Measurements from ENCODE around the gene RSPH9.
A peak's percentile ranks its signal among the peaks of the same experiment; 100 is the strongest.

The RSPH9 gene, protein sequence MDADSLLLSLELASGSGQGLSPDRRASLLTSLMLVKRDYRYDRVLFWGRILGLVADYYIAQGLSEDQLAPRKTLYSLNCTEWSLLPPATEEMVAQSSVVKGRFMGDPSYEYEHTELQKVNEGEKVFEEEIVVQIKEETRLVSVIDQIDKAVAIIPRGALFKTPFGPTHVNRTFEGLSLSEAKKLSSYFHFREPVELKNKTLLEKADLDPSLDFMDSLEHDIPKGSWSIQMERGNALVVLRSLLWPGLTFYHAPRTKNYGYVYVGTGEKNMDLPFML

DNA sequence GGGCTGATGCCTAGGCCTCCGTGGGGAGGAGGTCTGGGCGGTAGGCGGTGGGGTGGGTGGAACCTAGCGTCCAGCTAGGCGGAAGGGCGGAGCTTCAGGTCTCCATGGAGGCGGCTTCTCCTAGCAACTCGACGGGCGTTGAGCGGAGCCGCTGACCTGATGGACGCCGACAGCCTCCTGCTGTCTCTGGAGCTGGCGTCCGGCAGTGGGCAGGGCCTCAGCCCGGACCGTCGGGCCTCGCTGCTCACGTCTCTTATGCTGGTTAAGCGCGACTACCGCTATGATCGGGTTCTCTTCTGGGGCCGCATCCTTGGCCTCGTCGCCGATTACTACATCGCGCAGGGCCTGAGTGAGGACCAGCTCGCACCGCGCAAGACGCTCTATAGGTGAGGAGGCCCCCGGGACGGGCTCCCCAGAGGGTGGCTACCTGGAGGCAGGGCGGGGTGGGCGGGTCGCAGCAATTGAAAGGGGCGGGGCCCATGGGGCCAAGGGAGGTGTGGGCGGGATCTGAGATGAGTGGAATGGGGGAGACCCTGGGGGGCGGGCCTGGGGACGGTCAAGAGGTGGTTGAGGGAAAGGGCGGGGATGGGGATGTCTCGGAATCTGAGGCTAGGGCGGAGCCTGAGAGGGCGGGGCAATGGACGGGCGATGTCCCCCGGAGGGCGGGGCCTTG is at the start of gene RSPH9:
Gene RSPH9, plus strand, starts transcription at position 97 of the 673 bp plus-strand sequence. Its CDS starts 63 bp downstream, at position 160.
- DNase-seq (ENCODE audit: low spot score) = peak; percentile 50

DNA sequence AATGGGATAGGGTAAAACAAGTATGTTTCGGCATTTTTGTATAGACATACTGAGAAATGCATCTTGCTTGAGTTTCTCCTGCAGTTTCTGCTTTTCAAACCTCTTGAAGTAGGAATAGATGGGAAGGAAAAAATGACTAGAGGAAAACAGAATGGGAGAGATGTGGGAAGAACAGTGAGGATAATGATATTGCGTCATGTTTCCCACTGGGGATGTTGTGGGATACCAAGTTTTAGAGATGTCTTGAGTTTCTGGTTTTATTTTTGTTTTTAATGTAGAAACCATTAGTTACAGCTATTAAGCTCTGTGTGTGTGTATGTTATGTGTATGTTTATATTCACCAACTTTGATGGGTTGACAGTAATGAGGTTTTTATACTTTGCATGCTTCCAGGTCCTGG is 44.2 kb upstream of the RSPH9 start:
- DNase-seq (ENCODE audit: low spot score) = no peak

DNA sequence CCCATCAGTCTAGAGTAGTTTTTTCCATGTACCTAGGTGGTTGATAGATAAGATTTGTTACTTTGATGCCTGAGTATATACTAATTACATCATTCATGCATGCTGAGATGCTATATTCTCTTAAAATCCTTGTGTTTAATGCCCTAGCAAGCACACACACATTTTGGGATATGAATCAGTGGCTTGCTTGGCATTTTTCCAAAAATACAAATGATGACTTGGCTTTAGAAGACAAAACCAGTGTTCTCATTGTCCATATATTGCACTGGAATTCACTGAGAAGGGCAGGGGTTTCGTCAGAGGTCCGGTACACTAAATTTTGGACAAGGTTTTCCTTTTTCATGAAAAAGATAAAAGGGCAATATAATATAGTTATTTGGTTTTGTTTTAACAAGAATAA is 40.7 kb upstream of the RSPH9 start:
- no peak for DNase-seq (ENCODE audit: low spot score)

DNA sequence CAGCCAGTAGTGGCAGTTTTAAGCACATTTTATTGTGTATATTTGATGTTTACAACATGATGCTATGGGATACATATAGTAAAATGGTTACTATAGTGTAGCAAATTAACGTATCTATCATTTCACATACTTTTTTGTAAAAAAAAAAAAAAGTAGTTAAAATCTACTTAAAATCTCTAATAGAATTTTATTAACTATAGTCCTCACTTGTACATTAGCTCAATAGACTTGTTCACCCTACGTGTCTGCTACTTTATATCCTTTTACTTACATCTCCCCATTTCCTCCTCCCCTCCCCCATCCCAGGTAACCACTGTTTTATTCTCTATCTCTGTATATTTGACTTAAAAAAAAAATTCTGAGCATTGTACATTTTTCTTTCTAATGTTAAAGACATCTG is 38.8 kb upstream of the RSPH9 start:
- DNase-seq (ENCODE audit: low spot score) = no peak

DNA sequence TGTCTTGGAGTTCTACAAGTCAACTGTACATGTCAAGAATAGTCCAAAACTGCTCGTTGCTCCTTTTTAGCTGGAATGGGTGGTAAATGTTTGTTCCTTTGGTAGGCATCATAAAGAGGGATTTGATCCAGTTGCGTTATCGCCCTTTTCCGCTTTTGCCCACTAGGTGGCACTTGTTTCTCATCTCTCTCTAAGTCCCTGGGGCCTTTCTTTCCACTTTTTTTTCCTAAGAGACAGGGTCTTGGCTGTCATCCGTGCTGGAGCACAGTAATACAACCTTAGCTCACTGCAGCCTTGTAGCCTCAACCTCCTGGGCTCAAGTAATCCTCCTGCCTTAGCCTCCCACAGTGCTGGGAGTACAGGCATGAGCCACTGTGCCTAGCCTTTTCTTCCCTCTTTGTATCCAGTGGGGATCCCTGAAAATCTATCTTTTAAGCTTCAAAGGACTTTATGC is 36.5 kb upstream of the RSPH9 start:
- peak; percentile 53 for DNase-seq (ENCODE audit: low spot score)

DNA sequence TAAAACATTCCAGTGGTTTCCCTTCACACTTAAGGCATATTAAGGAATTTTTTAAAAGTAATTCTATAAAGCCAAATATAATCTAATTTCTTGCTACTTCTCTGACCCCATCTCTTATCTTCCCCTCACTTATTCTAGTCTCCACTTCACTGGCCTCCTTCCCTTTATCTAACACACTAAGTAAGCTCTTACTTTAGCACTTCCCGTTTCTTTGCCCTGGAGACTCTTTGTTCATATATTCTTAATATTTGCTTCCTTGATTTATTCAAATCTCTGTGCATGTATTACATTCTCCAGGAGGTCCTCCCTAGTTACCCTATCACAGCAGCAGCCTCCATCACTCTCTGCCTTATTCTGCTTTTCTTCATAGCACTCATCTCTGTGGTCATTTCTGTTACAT is 36.0 kb upstream of the RSPH9 start:
- no peak for DNase-seq (ENCODE audit: low spot score)

DNA sequence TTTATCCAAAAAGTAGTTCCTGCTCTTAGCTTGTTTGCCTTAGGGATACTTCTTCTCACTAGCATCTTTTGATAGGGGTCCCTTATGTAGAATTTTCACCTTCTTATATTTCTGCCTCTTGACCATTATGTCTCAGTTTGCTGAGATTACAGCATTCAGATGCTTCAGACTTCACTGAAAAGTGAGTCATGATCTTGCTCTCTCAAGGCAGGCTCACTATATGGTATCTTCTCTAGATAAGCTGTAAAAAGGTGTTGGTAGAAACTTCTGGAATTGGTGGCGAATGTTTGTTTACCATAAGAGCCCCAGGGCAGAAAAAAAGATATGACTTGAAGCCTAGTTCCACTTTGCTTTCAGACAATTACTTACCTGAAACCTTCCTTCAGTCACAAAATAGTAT is 35.4 kb upstream of the RSPH9 start:
- DNase-seq (ENCODE audit: low spot score) = no peak

DNA sequence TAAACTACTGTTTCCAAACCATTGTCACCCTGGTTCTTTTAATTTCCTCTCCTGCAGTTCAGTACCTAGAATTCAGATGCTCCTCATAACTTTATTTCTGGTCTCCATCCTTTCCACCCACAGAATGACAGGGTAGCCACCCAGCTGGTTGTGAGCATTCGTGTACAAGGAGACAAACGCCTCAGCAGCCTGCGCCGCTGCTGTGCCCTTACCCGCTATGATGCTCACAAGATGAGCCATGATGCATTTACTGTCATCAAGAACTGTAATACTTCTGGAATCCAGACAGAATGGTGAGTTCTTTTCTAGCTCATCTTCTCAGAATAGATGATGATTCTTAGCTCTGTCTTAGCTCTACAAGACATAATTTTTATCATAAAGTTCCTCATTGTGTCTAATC is 34.4 kb upstream of the RSPH9 start:
- no peak for DNase-seq (ENCODE audit: low spot score)

DNA sequence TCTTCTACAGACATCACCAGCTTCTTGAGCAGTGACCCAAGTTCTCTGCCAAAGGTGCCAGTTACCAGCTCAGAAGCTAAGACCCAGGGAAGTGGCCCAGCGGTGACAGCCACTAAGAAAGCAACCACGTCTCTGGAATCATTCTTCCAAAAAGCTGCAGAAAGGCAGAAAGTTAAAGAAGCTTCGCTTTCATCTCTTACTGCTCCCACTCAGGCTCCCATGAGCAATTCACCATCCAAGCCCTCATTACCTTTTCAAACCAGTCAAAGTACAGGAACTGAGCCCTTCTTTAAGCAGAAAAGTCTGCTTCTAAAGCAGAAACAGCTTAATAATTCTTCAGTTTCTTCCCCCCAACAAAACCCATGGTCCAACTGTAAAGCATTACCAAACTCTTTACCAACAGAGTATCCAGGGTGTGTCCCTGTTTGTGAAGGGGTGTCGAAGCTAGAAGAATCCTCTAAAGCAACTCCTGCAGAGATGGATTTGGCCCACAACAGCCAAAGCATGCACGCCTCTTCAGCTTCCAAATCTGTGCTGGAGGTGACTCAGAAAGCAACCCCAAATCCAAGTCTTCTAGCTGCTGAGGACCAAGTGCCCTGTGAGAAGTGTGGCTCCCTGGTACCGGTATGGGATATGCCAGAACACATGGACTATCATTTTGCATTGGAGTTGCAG is 31.0 kb upstream of the RSPH9 start:
- no peak for DNase-seq (ENCODE audit: low spot score)

DNA sequence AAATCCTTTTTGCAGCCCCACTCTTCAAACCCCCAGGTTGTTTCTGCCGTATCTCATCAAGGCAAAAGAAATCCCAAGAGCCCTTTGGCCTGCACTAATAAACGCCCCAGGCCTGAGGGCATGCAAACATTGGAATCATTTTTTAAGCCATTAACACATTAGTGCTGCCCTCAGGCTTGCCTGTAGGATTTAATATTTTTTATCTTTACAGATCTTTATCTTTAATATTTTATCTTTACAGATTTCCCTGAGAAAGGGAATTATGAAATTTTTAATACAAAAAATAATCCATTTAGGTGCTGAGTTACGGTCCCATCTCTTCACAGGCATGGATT is 30.5 kb upstream of the RSPH9 start:
- no peak for DNase-seq (ENCODE audit: low spot score)

DNA sequence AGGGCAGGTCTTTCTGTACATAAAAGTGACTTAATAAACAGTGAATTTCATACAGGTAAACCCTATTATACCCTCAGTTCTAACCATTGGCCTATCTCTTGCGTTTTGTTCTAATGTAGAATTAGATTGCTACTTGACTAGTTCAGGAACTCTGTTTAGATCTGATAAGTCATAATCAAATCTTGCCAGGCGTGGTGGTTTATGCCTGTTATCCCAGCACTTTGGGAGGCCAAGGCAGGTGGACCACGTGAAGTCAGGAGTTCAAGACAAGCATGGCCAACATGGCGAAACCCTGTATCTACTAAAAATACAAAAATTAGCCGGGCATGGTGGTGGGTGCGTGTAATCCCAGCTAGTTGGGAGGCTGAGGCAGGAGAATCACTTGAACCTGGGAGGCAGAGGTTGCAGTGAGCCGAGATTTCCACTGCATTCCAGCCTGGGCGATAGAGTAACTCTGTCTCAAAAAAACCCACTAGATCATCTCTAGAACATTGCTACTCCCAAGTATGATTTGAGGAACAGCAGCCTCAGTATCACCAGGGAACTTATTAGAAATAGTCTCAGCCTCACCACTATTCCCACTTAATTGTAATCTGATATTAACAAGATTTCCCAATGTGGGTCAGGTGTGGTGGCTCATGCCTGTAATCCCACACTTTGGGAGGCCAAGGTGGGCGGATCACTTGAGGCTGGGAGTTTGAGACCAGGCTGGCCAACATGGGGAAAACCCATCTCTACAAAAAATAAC is 27.9 kb upstream of the RSPH9 start:
- no peak for DNase-seq (ENCODE audit: low spot score)

DNA sequence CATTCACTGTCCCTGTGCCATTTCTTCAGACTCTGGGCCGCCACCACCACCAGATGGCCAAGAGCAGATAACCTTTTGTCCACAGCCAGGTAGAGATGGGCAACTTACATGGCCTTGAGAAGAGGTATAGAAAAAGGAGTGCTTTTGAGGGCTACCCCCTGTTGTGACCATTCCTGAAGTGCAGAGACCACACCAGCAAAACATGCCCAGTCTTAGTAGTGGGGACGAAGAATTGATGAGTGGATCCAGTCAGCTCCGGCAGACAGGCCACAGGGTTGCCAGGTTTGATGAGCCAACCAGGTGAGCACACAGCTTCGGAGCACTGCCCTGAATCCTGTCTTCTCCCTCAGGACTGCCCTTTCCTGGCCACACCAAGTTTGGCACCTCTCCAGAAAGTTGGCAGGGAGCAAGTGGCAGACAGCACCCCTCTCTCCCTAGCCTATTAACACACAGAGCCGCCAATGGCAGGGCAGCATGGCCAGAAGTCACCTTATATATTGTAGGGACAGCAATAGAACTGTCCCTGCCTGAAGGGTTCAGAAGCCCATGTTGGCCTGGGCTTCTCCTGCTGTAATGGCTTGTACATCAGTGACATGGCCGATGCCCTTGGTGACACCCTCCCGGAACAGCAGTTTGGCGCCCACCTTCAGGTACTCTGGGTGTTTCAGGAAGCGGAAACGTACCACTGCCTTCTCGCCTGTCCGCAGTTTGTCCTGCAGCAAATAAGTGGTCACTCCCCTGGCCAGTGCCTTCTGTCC is 23.6 kb upstream of the RSPH9 start:
- no peak for DNase-seq (ENCODE audit: low spot score)

DNA sequence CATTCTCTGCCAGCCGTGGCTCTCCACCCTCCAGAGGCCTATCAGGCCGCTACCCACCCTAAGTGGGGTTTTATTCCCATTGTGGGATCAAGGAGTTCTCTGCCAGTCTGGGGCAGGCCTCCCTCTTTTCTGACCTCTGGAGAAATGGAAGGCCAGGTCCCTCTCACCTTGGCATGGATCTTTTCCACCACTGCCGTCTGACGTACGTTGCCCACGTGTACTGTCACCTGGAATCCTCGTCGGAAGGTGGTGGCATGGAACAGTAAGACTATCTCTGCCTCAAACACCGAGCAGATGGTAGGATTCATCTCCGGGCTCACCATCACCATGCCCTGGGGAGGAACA is 23.0 kb upstream of the RSPH9 start:
- no peak for DNase-seq (ENCODE audit: low spot score)

DNA sequence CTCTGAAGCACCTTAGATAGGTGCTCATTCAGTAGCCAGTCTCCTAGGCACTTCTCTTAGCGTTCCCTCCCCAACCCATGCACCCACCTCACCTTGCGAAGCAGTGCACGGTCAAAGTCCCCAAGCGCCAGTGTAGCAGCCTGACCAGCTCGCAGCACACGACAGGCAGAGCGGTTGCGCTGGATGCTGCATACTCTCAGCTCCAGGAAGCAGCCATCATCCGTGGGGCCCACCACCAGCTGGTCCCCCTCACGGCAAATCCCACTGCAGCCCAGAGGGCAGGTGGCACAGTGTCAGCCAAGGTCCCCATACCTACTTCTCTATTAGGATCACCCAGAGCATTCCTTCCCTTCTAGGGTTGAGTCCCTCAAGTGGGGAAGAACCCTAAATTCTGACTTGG is 22.3 kb upstream of the RSPH9 start:
- no peak for DNase-seq (ENCODE audit: low spot score)

DNA sequence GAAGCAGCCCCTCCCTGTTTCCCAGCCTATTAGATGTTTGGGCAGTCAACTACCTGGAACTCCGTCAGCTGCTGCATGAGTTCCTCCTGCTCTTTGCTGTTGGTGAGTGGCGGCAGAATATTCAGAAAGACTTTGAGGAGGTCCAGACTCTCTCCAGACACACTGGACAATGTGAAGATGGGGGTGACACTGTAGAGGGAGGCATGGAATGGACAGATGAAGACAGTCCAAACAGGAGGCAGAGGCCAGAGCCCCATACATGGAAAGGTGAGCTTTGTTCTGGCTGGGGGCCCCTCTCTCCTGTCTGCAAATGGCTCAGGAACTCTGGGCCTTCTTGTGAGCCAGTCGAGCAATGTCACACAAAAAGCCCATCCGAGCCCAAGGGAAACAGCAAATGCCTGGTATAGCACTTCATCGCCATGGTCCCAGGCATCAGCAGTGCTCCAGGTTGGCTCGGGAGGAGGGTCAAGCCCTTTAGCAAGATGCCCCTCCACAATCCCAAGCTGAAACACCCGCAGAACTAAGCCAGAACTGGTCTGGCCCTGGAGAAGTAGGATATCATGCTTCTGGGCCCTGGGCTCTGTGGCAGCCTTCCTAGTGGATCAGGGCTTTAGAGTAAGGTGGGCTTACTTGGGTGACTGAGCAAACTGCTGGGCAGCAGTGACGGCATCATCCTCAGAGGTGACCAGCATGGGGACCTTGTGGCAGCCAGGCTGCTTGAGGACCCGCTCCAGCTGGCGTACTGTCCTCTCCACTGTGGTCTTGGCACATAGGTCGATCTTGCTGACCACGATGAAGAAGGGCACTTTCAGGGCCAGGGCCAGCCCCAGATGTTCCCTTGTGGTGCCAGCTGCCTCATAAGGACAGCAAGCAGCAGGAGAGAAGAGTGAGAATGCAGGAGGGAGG is 20.7 kb upstream of the RSPH9 start:
- DNase-seq (ENCODE audit: low spot score) = no peak

DNA sequence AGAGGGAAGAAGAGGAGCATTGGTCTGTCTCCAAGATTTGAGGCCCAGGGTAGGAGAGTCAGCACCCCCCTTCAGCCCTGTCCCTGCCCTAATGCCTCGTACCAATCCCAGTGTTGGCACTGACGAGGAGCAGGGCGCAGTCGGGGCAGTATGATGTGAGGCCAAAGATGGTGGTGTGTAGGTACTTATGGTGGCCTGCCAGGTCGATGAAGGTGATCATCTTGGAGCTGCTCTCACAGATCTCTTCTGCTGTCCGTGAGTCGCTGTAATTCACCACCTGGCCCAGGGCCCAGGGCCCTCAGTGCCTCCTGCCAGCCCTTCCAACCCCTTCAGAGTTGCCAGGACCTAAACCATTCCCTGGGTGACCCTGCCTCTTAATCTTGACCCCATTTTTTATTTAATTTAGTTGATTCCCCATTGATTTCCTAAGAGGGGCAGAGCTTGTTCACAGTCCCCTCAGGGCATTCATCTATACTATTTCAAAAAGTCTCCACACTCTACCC is 20.0 kb upstream of the RSPH9 start:
- DNase-seq (ENCODE audit: low spot score) = no peak

DNA sequence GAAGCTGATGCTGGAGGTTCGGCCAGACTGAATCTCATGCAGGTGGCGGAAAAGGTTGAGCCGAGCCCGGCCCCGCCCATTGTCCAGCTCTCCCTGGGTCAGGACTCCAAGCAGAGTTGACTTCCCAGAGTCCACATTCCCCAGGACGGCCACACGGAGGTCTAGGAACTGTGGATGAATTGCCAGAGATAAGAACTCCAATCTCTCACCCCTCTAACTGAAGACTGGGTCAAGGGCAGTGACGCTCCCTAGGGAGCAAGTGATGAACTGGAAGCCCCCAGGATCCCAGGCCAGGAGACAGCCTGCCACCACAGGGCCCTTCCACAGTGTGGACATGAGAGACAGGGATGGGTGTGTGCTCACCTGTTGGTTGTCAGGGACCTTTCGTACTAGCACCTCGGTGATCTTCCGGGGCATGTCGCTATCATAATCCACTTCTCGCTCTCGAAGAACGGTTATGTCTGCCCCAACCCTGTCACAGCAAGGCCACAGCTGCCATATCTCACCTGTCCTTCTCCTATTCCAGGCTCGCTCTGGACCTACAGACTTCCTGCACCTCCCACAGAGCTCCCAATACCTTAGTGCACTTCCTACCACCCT is 19.3 kb upstream of the RSPH9 start:
- no peak for DNase-seq (ENCODE audit: low spot score)

DNA sequence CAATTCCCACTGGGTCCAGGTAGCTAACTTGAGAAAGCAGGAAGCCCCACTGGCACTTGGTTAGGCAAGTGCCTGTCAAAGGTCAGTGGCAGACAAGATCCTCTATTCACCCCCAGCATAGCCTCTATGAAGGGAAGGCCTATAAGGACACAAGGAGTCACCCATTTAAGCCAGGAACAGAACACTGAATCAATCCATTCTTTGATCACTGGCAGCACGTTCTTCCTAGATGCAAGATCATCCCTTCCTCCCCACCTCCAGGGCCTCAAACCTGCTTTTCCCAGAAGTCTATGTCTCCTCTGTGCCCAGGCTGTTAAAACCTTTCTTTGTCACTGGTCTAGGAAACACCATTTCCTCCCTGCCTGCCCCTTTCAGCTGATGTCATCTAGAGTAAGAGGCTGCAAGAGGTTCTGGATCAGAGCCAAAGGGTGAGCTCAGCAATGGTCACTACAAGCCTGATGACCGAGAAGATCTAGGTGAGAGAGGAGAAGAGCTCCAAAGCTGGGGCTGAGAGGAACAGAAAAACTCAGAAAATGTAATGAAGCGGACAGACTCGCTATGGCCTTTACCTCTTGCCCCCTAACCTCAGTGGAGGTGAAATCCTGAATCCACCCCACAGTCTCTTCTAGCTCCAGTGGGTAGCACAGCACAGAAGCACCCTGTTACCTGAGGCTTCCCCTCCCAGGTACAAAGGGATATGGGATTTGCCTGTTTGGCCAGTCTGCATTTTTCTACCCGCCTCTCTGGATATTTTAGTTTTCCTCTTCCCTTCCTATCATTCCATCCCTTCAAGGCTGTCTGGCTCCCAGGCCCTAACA is 17.6 kb upstream of the RSPH9 start:
- DNase-seq (ENCODE audit: low spot score) = no peak

DNA sequence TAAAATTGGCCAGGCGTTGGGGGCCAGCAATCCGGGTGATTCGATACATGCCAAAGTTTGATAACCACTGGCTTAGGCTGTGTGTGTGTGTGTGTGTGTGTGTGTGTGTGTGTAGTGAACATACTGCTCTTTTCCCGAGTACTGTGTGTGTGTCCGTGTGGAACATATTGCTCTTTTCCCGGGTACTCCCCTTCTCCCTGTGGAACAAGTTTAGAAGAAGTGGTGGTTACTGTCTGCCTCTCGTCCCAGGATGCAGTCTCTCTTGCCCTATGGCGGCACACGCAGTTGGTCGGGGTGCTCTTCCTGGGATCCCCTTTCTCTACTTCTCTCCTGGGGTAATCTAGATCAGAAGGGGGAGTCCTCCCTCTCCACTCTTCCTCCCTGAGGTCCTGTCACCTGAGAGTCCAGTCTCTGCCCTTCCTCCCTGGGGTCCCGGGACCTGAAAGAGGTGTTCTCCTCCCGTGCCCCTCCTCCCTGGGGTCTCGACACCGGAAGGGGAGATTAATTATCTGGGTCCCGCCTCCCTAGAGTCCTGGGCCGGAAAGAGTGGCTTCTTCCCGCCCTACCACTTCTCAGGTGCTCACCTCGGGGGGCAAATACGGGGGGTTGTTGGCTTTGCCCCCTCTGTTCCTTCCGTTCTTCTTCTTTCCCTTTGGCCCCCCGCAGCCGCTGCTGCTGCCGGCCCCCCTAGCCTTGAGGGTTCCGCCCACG is 16.3 kb upstream of the RSPH9 start:
- DNase-seq (ENCODE audit: low spot score) = peak; percentile 48

Data from CD4-positive, alpha-beta T cell treated with Interleukin-6 at 100 ng/mL for 8 hours (primary cell).